HepG2 (cell line): ENCODE data around the gene PRPSAP2. TPM values are rescaled to one million over a fixed set of nuclear protein-coding genes. Genes with fewer than 3 reads are reported as not detected.
A peak's percentile ranks its signal among the peaks of the same experiment; 100 is the strongest.
"Not testable (repeated sequence)": the region's sequence is repeated elsewhere in the genome, so short reads cannot be mapped to it uniquely, and the experiment has no call there.

Experiments
- ATAC-seq: fragments of 200-7000 bp; cut with Tn5 transposase; 3 replicates; pipeline ENCODE4 v1.9.1; 2020; ENCODE audit warnings: mild to moderate bottlenecking, moderate library complexity
- BruUV-seq: library from RNA; stranded (reverse); fragments of 400-500 nt; replicated peaks from 2 replicates; lab custom pipeline; 2021; lab: Mats Ljungman, UMichigan
- CTCF ChIA-PET: fragments of 300-600 bp; formaldehyde crosslinking; extraction: SDS; loops from one replicate; lab custom pipeline; 2021; ENCODE audit warnings: low total read pairs, inconsistent platforms, low intra/inter-chr PET ratio; lab: Yijun Ruan, JAX
- POLR2A ChIA-PET: fragments of 350-600 bp; sonication (Branson Sonifier 250); formaldehyde crosslinking; loops from one replicate; lab custom pipeline; 2020; ENCODE audit warnings: antibody characterized with exemption, inconsistent platforms; lab: Yijun Ruan, JAX
- DNase-seq: peaks from one replicate; pipeline ENCODE4 v3.0.0-alpha.2; 2015; ENCODE audit warnings: low spot score
- FAIRE-seq: peaks from 3 replicates; lab custom pipeline; 2011; peaks lifted over from hg19 to GRCh38; lab: Jason Lieb, UNC
- H2AFZ ChIP-seq: one replicate; pipeline ENCODE4 v1.6.1; 2011; ENCODE audit warnings: low read length, inconsistent platforms
- H3K27ac ChIP-seq: fragments of 300-600 bp; 3 replicates; pipeline ENCODE4 v1.8.0; 2011; ENCODE audit warnings: mixed run types, mild to moderate bottlenecking, mixed read lengths, low read length, inconsistent platforms; ENCODE audit not compliant: insufficient read depth; ENCODE audit errors: extremely low read length
- H3K27me3 ChIP-seq, 2 experiments: fragments of 200-600 bp in 1 of 2; 2 replicates in 1 of 2; 3 replicates in 1 of 2; pipeline versions ENCODE4 v1.6.0 to v1.8.0; 2011; ENCODE audit warnings: low read length in 2 of 2, mild to moderate bottlenecking in 2 of 2, moderate library complexity in 2 of 2, inconsistent platforms in 1 of 2; ENCODE audit not compliant: insufficient read depth in 2 of 2, control insufficient read depth in 1 of 2
- H3K36me3 ChIP-seq, 2 experiments: fragments of 200-600 bp in 1 of 2; replicated peaks in 1 of 2; 2 replicates in 1 of 2; 3 replicates in 1 of 2; pipeline versions ENCODE4 v1.5.1 to v1.8.0; 2011; ENCODE audit warnings: low read length in 2 of 2, inconsistent platforms in 1 of 2; ENCODE audit not compliant: insufficient read depth in 2 of 2, control insufficient read depth in 1 of 2
- H3K4me1 ChIP-seq: 2 replicates; pipeline ENCODE4 v1.5.1; 2012; ENCODE audit warnings: low read length, inconsistent platforms; ENCODE audit not compliant: insufficient read depth
- H3K4me2 ChIP-seq: 2 replicates; pipeline ENCODE4 v1.6.0; 2011; ENCODE audit warnings: low read depth, low read length, inconsistent platforms
- H3K4me3 ChIP-seq, 3 experiments: fragments of 200-600 bp in 1 of 3; sonication (generic), shearing (Covaris generic) in 1 of 3; replicated peaks in 1 of 3; 2 replicates each; pipeline ENCODE4 v1.5.1; 2011 to 2016; ENCODE audit warnings: low read length in 3 of 3, inconsistent platforms in 2 of 3, low read depth in 2 of 3, mild to moderate bottlenecking in 2 of 3, control low read depth in 1 of 3, mixed read lengths in 1 of 3; ENCODE audit not compliant: insufficient read depth in 1 of 3
- H3K79me2 ChIP-seq: one replicate; pipeline ENCODE4 v1.6.1; 2011; ENCODE audit warnings: low read length, inconsistent platforms; ENCODE audit not compliant: insufficient read depth
- H3K9ac ChIP-seq: 2 replicates; pipeline ENCODE4 v1.6.0; 2011; ENCODE audit warnings: mild to moderate bottlenecking, low read depth, low read length, inconsistent platforms; ENCODE audit not compliant: insufficient read depth
- H3K9me3 ChIP-seq: 2 replicates; pipeline ENCODE4 v1.5.1; 2012; ENCODE audit warnings: mild to moderate bottlenecking, low read length
- H4K20me1 ChIP-seq: 2 replicates; pipeline ENCODE4 v1.6.0; 2011; ENCODE audit warnings: inconsistent platforms, mild to moderate bottlenecking, low read length, moderate library complexity; ENCODE audit not compliant: insufficient read depth
- ATRX ChIP-seq: sonication (generic); formaldehyde crosslinking; IDR thresholded peaks from 2 replicates; pipeline ENCODE4 v1.4.0; 2020; ENCODE audit warnings: missing genetic modification reagents, borderline replicate concordance
- HOXD1 ChIP-seq: sonication (generic); formaldehyde crosslinking; IDR thresholded peaks from 2 replicates; pipeline ENCODE4 v1.5.0; 2020; ENCODE audit warnings: missing genetic modification reagents
- ONECUT2 ChIP-seq: sonication (generic); formaldehyde crosslinking; IDR thresholded peaks from 2 replicates; pipeline ENCODE4 v1.4.0; 2020; ENCODE audit warnings: missing genetic modification reagents
- ZNF329 ChIP-seq: sonication (generic); formaldehyde crosslinking; IDR thresholded peaks from 2 replicates; pipeline ENCODE4 v1.9.0; 2021; ENCODE audit warnings: low read depth, mild to moderate bottlenecking, missing genetic modification reagents
- ZNF33B ChIP-seq: sonication (generic); formaldehyde crosslinking; IDR thresholded peaks from 2 replicates; pipeline ENCODE4 v1.5.1; 2020; ENCODE audit warnings: mild to moderate bottlenecking, missing genetic modification reagents
- ZNF790 ChIP-seq: sonication (generic); formaldehyde crosslinking; IDR thresholded peaks from 2 replicates; pipeline ENCODE4 v1.8.0; 2022; ENCODE audit warnings: missing genetic modification reagents, mild to moderate bottlenecking, borderline replicate concordance
- WGBS: methylation state at CpG from one replicate; pipeline ENCODE4 v1.1.6; 2017; ENCODE audit warnings: low lambda C conversion rate; 5-methylcytosine and 5-hydroxymethylcytosine counted together
- in situ Hi-C: cut with HindIII; loops from 2 replicates; pipeline ENCODE4 v1.10.0; 2017; ENCODE audit warnings: low pct_unique_long_range_greater_than_20kb; ENCODE audit not compliant: extremely low pct_ligation_motif_present
- intact Hi-C: fragments of 100-400 bp; cut with micrococcal nuclease; formaldehyde crosslinking; loops from one replicate; pipeline ENCODE4 v1.10.0; 2022; ENCODE audit not compliant: unreplicated experiment
- polyA plus RNA-seq, 8 experiments: library from polyadenylated mRNA; depleted of rRNA in 3 of 8; stranded (reverse) in 7 of 8; unstranded in 1 of 8; fragments of >200 nt; fragmentation: Illumina TruSeq in 4 of 8; extraction: Trizol in 4 of 8; gene quantifications; 2 replicates each; pipeline versions ENCODE4 v1.2.1 to v1.2.3, GENCODE V29; 2011 to 2016; ENCODE audit warnings: low read depth in 4 of 8, missing spikeins in 1 of 8, mixed read lengths in 1 of 8; ENCODE audit not compliant: insufficient read depth in 1 of 8
- total RNA-seq, 5 experiments: library from RNA; depleted of rRNA; stranded (reverse); fragments of >200 nt; fragmentation: Illumina TruSeq; extraction: Trizol; gene quantifications; 2 replicates each; pipeline ENCODE4 v1.2.3, GENCODE V29; 2016; ENCODE audit warnings: low read depth in 1 of 5

Gene PRPSAP2
- total and polyA plus RNA-seq, 2 of the 13 experiments (the other 11 are each of a cell fraction or from before 2014, with no cell fraction given) = 34.0 to 58.9 TPM

DNA sequence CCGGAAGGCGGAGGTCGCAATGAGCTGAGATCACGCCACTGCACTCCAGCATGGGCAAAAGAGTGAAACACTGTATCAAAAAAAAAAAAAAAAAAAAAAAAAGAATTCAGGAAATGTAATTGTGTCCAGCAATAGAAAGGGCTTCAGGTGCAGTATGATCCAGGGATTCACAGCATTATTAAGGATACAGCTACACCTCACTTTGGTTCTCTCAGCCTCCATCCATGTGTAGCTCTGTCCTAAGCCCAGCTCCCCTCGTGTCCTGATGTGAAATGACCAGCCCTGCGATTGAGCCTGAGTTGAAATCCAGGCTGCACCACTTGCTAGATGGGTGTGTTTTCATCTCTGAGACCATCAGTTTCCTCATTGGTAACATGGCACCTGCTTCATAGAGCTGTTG lies 97.1 kb downstream of the PRPSAP2 start:
- no peak overlapping the region for H2AFZ ChIP-seq
- ChIA-PET CTCF (no interaction called here), POLR2A (no interaction called here)
- FAIRE-seq (no peak), ATAC-seq (no peak), DNase-seq (no peak)
- 74% methylated on average over 6 of the region's 6 CpGs for WGBS
- H3K27me3 ChIP-seq = peaks cover 6 to 23% of the 10 kb centered on the region in 2 experiments; a peak in 2 of 5 replicates
- H4K20me1 ChIP-seq = no peaks in the 10 kb centered on the region
- H3K79me2 ChIP-seq = no peaks in the 10 kb centered on the region
- H3K36me3 ChIP-seq = no peaks in the 10 kb centered on the region
- peaks cover 46% of the 10 kb centered on the region for H3K4me1 ChIP-seq
- in situ Hi-C loops (no loop called here), intact Hi-C loops (loop anchor here (10.0 kb wide), 1 partner anchor 140 kb away; no protein-coding TSS in a partner anchor)
- H3K27ac ChIP-seq = no peak overlapping the region
- no peak overlapping the region for H3K9ac ChIP-seq
- H3K4me2 ChIP-seq = no peak overlapping the region
- no TSS peak for BruUV-seq
- H3K4me3 ChIP-seq = no peak overlapping the region
- TF ChIP-seq ZNF329 (peak; percentile 92), ONECUT2 (CRISPR knock-in tag) (no peak), ZNF33B (CRISPR knock-in tag) (no peak), HOXD1 (CRISPR knock-in tag) (no peak), ZNF790 (CRISPR knock-in tag) (no peak), ATRX (CRISPR knock-in tag) (no peak)
- H3K9me3 ChIP-seq = no peaks in the 10 kb centered on the region

DNA sequence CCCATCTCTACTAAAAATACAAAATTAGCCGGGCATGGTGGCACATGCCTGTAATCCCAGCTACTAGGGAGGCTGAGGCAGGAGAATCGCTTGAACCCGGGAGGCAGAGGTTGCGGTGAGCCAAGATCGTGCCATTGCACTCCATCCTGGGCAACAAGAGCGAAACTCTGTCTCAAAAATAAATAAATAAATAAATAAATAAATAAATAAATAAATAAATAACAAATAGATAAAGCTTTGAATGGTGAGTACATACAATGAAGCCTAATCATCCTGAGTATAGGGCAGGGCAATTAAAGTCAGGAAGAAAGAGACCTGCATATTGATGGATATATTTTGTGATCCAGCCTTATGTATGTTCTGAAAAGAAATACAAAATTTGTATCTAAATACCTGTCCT lies 98.1 kb downstream of the PRPSAP2 start:
- H2AFZ ChIP-seq, POLR2A ChIA-PET, H4K20me1 ChIP-seq, H3K27ac ChIP-seq, FAIRE-seq, CTCF ChIA-PET, H3K9ac ChIP-seq, ATAC-seq, H3K4me3 ChIP-seq, DNase-seq, H3K79me2 ChIP-seq, H3K9me3 ChIP-seq, H3K4me2 ChIP-seq, BruUV-seq, in situ Hi-C loops, H3K36me3 ChIP-seq: not testable (repeated sequence)
- WGBS = 84% methylated on average over 6 of the region's 6 CpGs
- Histone ChIP-seq H3K27me3 (peaks cover 6 to 25% of the 10 kb centered on the region in 2 experiments; a peak in 2 of 5 replicates), H3K4me1 (peaks cover 39% of the 10 kb centered on the region)
- intact Hi-C loops = loop anchor here (10.0 kb wide), 1 partner anchor 141 kb away; no protein-coding TSS in a partner anchor
